NCI-H526 treated with DMSO at 0.1 percent for 48 hours (cell line): ENCODE results near the gene SERGEF.
A peak's percentile ranks its signal among the peaks of the same experiment; 100 is the strongest.

Experiments
- DNase-seq: peaks from one replicate; lab custom pipeline; 2025; lab: John Stamatoyannopoulos, UW

Gene SERGEF

GRCh38 chr11:17812091-17812864 lies 200.6 kb downstream of the SERGEF start:
- DNase-seq = peak; percentile 20

GRCh38 chr11:17811352-17811751 lies 201.5 kb downstream of the SERGEF start:
- DNase-seq = no peak

GRCh38 chr11:17810746-17811145 lies 202.1 kb downstream of the SERGEF start:
- no peak for DNase-seq

GRCh38 chr11:17810041-17810440 lies 202.8 kb downstream of the SERGEF start:
- DNase-seq = no peak

- no peak for DNase-seq
Observed at GRCh38 chr11:17807034-17807433, 205.8 kb downstream of the SERGEF start.

GRCh38 chr11:17805873-17806272 lies 207.0 kb downstream of the SERGEF start:
- DNase-seq = no peak

GRCh38 chr11:17805043-17805442 lies 207.8 kb downstream of the SERGEF start:
- no peak for DNase-seq

- DNase-seq = no peak
Observed at GRCh38 chr11:17803754-17804334, 209.0 kb downstream of the SERGEF start.

- DNase-seq = no peak
Observed at GRCh38 chr11:17802491-17802890, 210.4 kb downstream of the SERGEF start.

GRCh38 chr11:17801166-17801565 lies 211.7 kb downstream of the SERGEF start:
- no peak for DNase-seq

- DNase-seq = no peak
Observed at GRCh38 chr11:17799147-17799546, 213.7 kb downstream of the SERGEF start.

- DNase-seq = no peak
Observed at GRCh38 chr11:17798716-17799115, 214.1 kb downstream of the SERGEF start.

- DNase-seq = no peak
Observed at GRCh38 chr11:17798253-17798652, 214.6 kb downstream of the SERGEF start.

GRCh38 chr11:17796154-17796553 lies 216.7 kb downstream of the SERGEF start:
- no peak for DNase-seq

- no peak for DNase-seq
Observed at GRCh38 chr11:17794981-17795380, 217.9 kb downstream of the SERGEF start.

GRCh38 chr11:17793642-17794170 lies 219.1 kb downstream of the SERGEF start:
- DNase-seq = no peak

- DNase-seq = no peak
Observed at GRCh38 chr11:17792161-17792560, 220.7 kb downstream of the SERGEF start.

GRCh38 chr11:17791144-17791543 lies 221.7 kb downstream of the SERGEF start:
- no peak for DNase-seq

- DNase-seq = no peak
Observed at GRCh38 chr11:17790453-17790852, 222.4 kb downstream of the SERGEF start.

GRCh38 chr11:17788084-17788483 lies 224.8 kb downstream of the SERGEF start:
- no peak for DNase-seq

GRCh38 chr11:17786824-17787525 lies 225.9 kb downstream of the SERGEF start:
- DNase-seq = no peak

GRCh38 chr11:17783878-17784277 lies 229.0 kb downstream of the SERGEF start:
- DNase-seq = no peak
